ENCODE measurements around the gene ALG6. TPM values are rescaled to one million over a fixed set of nuclear protein-coding genes. Genes with fewer than 3 reads are reported as not detected.

Gene ALG6
- total RNA-seq (2022; extraction: Qiagen RNA extraction; ENCODE audit: low read depth) = 4.8 to 7.7 TPM (median 7.3 TPM) in 5 replicates

DNA sequence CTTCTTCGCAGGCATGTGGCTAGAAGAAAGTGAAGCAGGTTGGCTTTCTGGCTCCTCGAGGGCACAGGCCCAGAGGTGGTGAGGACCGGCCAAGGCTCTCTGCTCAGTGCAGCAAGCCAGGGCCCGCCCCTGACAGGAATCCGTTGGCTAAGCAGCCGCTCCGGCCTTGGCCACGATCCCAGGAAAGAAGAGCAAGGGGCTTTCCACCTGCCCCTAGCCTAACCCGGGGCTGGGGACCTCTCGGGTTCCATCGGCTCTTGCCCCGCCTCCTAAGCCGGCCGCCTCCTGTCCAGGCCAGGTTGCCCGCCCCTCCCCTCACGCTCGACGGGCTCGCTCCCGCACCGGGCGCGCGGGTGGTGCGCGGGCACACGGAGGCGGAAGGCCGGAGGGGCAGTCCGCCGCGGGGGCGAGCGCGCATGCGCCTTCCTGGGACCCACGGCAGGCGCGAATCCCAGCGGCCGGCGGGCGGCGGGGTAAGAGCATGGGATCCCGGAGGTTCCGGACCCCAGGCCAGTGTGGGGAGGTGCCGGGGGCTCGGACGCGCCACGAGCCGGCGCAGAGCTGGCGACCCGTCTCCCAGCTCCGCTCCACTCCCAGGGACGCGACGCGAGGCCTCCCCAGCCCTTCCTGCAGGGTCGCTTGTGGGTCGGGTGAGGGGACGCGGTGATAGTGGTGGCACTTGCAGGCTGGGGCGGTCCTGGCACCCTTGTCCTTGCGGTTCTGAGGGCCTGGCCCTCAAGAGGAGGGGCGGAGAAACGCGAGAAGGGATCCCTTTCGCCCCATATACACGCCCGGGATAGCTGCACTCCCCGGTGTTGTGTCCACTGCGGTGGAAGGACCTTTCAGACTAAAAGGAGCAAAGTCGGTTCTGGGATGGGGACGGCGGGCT lies at the start of gene ALG6:
ALG6 (plus strand) TSS at position 413 of the 889 bp plus-strand sequence. CDS start 3,351 bp downstream, outside the sequence.

DNA sequence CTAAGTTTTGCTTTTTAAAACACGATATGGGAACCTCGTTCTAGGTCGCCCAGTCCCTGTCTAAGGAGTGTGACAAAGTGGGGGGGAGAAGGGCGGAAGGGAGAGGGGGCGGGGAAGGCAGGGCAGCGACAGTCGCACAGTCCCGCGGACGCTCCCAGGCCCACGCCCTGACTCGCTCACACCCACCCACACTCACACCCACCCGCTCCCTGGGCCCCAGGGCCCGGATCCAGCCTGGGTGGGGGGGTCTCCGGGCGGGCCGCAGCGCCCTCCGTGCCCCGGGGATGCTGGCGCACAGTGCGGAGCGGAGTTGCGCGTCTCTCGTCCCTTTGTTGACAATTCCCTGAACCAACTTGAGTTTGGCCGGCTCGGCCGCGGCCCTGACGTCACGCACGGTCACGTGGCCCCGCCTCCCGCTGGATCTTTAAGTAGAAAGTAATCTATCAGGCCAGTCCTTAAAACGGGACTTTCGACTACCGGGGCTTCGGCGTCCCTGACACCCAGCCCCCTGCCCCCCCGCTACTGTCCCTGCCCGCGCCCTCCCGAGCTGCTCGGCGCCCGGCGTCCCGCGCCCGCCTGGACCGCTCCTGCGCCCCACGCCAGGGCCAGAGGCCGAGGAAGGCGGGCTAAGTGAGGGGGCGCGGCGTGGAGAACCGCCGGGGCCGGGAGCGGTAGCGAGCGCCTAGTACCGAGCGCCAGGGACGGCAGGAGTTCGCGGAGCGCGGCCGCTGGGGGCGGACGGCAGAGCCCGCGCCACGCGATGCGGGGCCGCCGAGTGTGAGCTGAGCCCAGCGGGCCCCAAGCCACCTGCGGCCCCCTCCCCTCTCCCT lies 45.1 kb upstream of the ALG6 start, which contains the start of gene FOXD3:
FOXD3 (plus strand) TSS at position 454 of the 830 bp plus-strand sequence. CDS start 492 bp downstream, outside the sequence.

Other genes with a start within 250 kb of the ALG6 start
- 0.45 to 0.92 TPM (median 0.79 TPM) in 5 replicates for gene FOXD3, start 45.1 kb upstream of the ALG6 start, total RNA-seq (2022; extraction: Qiagen RNA extraction; ENCODE audit: low read depth)
- gene ITGB3BP, start 155.6 kb downstream of the ALG6 start, total RNA-seq (2022; extraction: Qiagen RNA extraction; ENCODE audit: low read depth) = 24.0 to 27.9 TPM (median 26.9 TPM) in 5 replicates
- gene EFCAB7, start 155.9 kb downstream of the ALG6 start, total RNA-seq (2022; extraction: Qiagen RNA extraction; ENCODE audit: low read depth) = 2.3 to 4.2 TPM (median 3.4 TPM) in 5 replicates
- 36.1 to 40.5 TPM (median 39.4 TPM) in 5 replicates for gene PGM1, start 225.8 kb downstream of the ALG6 start, total RNA-seq (2022; extraction: Qiagen RNA extraction; ENCODE audit: low read depth)

Data from A549 treated with DMSO at 1 μM for 4 hours (cell line).